IPS-20b (cell line): Measurements from ENCODE around the gene SLC25A44.

Source experiments
- H3K27ac ChIP-seq: one replicate; pipeline ENCODE4 v1.5.1; 2013; ENCODE audit warnings: low read length
- H3K27me3 ChIP-seq: 2 replicates; pipeline ENCODE4 v1.6.1; 2013; ENCODE audit warnings: mild to moderate bottlenecking, low read length, inconsistent platforms; ENCODE audit not compliant: insufficient read depth
- H3K36me3 ChIP-seq: 2 replicates; pipeline ENCODE4 v1.6.1; 2013; ENCODE audit warnings: low read depth, mild to moderate bottlenecking, inconsistent platforms, low read length, moderate library complexity; ENCODE audit not compliant: insufficient read depth
- H3K4me1 ChIP-seq: 2 replicates; pipeline ENCODE4 v1.6.1; 2013; ENCODE audit warnings: mild to moderate bottlenecking, control low read depth, inconsistent platforms, low read length, moderate library complexity; ENCODE audit not compliant: insufficient read depth
- H3K4me3 ChIP-seq: 2 replicates; pipeline ENCODE4 v1.5.1; 2013; ENCODE audit warnings: mild to moderate bottlenecking, low read length, inconsistent platforms
- H3K9ac ChIP-seq: 2 replicates; pipeline ENCODE4 v1.6.1; 2013; ENCODE audit warnings: low read depth, mild to moderate bottlenecking, inconsistent platforms, low read length, moderate library complexity
- H3K9me3 ChIP-seq: 2 replicates; pipeline ENCODE4 v1.6.1; 2013; ENCODE audit warnings: mild to moderate bottlenecking, low read depth, low read length, inconsistent platforms; ENCODE audit not compliant: insufficient read depth

The SLC25A44 gene

DNA sequence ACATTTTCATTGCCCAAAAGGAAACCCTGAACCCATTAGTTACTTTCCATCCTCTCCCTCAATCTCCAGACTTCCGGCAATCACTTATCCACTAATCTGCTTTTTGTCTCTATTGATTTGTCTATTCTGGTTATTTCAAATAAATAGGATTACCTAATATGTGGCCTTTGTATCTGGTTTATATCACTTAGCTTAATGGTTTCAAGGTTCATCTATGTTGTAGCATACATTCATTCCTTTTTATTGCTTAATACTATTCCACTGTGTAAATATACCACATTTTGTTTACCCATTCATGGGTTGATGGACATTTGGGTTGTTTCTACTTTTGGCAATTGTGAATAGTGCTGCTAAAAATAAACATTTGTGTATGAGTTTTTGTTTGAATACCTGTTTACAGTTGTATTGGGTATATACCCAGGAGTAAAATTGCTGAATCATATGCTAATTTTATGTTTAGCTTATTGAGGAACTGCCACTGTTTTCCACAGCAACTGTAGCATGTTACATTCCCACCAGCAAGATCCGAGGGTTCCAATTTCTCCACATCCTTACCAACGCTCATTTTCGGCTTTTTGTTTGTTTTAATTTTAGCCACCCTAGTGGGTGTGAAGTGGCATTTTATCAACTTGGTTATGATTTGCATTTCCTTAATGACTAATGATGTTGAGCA lies 2.5 kb upstream of the SLC25A44 start:
- Histone ChIP-seq H3K9ac (no peak overlapping the region), H3K27ac (no peak overlapping the region), H3K4me1 (peaks cover 8% of the 10 kb centered on the region), H3K27me3 (no peaks in the 10 kb centered on the region), H3K4me3 (no peak overlapping the region), H3K9me3 (peaks cover 10% of the 10 kb centered on the region; the same call in 1 of the 2 replicates), H3K36me3 (peaks cover 7% of the 10 kb centered on the region; the same call in 1 of the 2 replicates)

- peaks cover 14% of the 10 kb centered on the region; the same call in 1 of the 2 replicates for H3K36me3 ChIP-seq
- H3K4me3 ChIP-seq, result peak overlapping the region; percentile 42; the same call in 1 of the 2 replicates
- H3K4me1 ChIP-seq, result peaks cover 8% of the 10 kb centered on the region
- peak overlapping the region; percentile 59 for H3K27ac ChIP-seq
- H3K27me3 ChIP-seq, result no peaks in the 10 kb centered on the region
- H3K9ac ChIP-seq, result peak overlapping the region; percentile 65; the same call in 1 of the 2 replicates
- H3K9me3 ChIP-seq, result peaks cover 7% of the 10 kb centered on the region; the same call in 1 of the 2 replicates
Observed at GRCh38 chr1:156193208-156193487, 756 bp upstream of the SLC25A44 start.

- H3K9ac ChIP-seq, result peak overlapping the region; percentile 70; the same call in 1 of the 2 replicates
- peak overlapping the region; percentile 85 for H3K4me3 ChIP-seq
- peaks cover 14% of the 10 kb centered on the region; the same call in 1 of the 2 replicates for H3K36me3 ChIP-seq
- H3K9me3 ChIP-seq, result peaks cover under 1% of the 10 kb centered on the region; the same call in 1 of the 2 replicates
- H3K27ac ChIP-seq, result no peak overlapping the region
- H3K4me1 ChIP-seq, result peaks cover 8% of the 10 kb centered on the region
- H3K27me3 ChIP-seq, result no peaks in the 10 kb centered on the region
Observed at GRCh38 chr1:156194300-156194652, 372 bp downstream of the SLC25A44 start.

- Histone ChIP-seq H3K4me3 (no peak overlapping the region), H3K27ac (no peak overlapping the region), H3K9me3 (no peaks in the 10 kb centered on the region), H3K27me3 (no peaks in the 10 kb centered on the region), H3K36me3 (peaks cover 27% of the 10 kb centered on the region), H3K9ac (peak overlapping the region; percentile 47; the same call in 1 of the 2 replicates), H3K4me1 (peaks cover 8% of the 10 kb centered on the region)
Observed at GRCh38 chr1:156195853-156196252, 1.9 kb downstream of the SLC25A44 start.

GRCh38 chr1:156196445-156196844 lies 2.5 kb downstream of the SLC25A44 start:
- Histone ChIP-seq H3K36me3 (peaks cover 27% of the 10 kb centered on the region), H3K27ac (no peak overlapping the region), H3K9ac (peak overlapping the region; percentile 47; the same call in 1 of the 2 replicates), H3K27me3 (no peaks in the 10 kb centered on the region), H3K4me1 (peaks cover 8% of the 10 kb centered on the region), H3K4me3 (no peak overlapping the region), H3K9me3 (no peaks in the 10 kb centered on the region)

GRCh38 chr1:156198831-156199349 lies 5.0 kb downstream of the SLC25A44 start:
- Histone ChIP-seq H3K27ac (no peak overlapping the region), H3K4me1 (peaks cover 8% of the 10 kb centered on the region), H3K9me3 (no peaks in the 10 kb centered on the region), H3K4me3 (no peak overlapping the region), H3K36me3 (peaks cover 39% of the 10 kb centered on the region), H3K27me3 (no peaks in the 10 kb centered on the region), H3K9ac (no peak overlapping the region)

- H3K9me3 ChIP-seq, result no peaks in the 10 kb centered on the region
- no peak overlapping the region for H3K9ac ChIP-seq
- peaks cover 39% of the 10 kb centered on the region for H3K36me3 ChIP-seq
- H3K4me3 ChIP-seq, result no peak overlapping the region
- H3K27me3 ChIP-seq, result no peaks in the 10 kb centered on the region
- H3K27ac ChIP-seq, result no peak overlapping the region
- peaks cover 4% of the 10 kb centered on the region; the same call in 1 of the 2 replicates for H3K4me1 ChIP-seq
Observed at GRCh38 chr1:156200044-156200443, 6.1 kb downstream of the SLC25A44 start.

- H3K4me3 ChIP-seq, result no peak overlapping the region
Observed at GRCh38 chr1:156203331-156203730, 9.4 kb downstream of the SLC25A44 start.

DNA sequence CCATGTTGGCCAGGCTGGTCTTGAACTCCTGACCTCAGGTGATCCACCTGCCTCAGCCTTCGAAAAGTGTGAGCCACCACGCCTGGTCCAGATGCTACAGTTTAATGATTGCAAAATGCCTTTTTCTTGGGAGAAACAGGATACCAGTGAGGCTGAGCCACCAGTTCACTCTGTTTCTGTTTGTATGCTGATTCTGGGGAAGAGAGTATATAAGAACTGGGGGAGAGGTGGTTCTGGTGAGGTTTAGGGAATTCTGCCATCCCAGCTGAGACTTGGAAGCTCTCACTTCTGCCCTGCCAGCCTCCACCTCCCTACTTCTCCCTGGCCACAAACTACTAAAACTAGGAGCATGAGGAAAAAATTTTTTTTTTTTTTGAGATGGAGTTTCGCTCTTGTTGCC lies 10.8 kb downstream of the SLC25A44 start:
- no peaks in the 10 kb centered on the region for H3K9me3 ChIP-seq
- peaks cover 49% of the 10 kb centered on the region for H3K36me3 ChIP-seq
- H3K4me1 ChIP-seq, result peaks cover 6% of the 10 kb centered on the region; the same call in 1 of the 2 replicates
- H3K9ac ChIP-seq, result no peak overlapping the region
- no peaks in the 10 kb centered on the region for H3K27me3 ChIP-seq
- no peak overlapping the region for H3K27ac ChIP-seq
- H3K4me3 ChIP-seq, result no peak overlapping the region

More at GRCh38 chr1:156203331-156203730, 9.4 kb downstream of the SLC25A44 start:
- Histone ChIP-seq H3K4me1 (peaks cover under 1% of the 10 kb centered on the region; the same call in 1 of the 2 replicates), H3K9me3 (no peaks in the 10 kb centered on the region), H3K27me3 (no peaks in the 10 kb centered on the region), H3K27ac (no peak overlapping the region), H3K36me3 (peaks cover 46% of the 10 kb centered on the region), H3K9ac (no peak overlapping the region)

GRCh38 chr1:156211243-156211642 lies 17.3 kb downstream of the SLC25A44 start:
- Histone ChIP-seq H3K27me3 (no peaks in the 10 kb centered on the region), H3K4me3 (no peak overlapping the region), H3K36me3 (peaks cover 42% of the 10 kb centered on the region), H3K27ac (no peak overlapping the region), H3K9ac (no peak overlapping the region), H3K9me3 (no peaks in the 10 kb centered on the region), H3K4me1 (peaks cover 11% of the 10 kb centered on the region; the same call in 1 of the 2 replicates)

- H3K9me3 ChIP-seq, result no peaks in the 10 kb centered on the region
- peaks cover 11% of the 10 kb centered on the region; the same call in 1 of the 2 replicates for H3K4me1 ChIP-seq
- no peaks in the 10 kb centered on the region for H3K27me3 ChIP-seq
- H3K27ac ChIP-seq, result peak overlapping the region; percentile 99
- H3K36me3 ChIP-seq, result peaks cover 36% of the 10 kb centered on the region
- H3K4me3 ChIP-seq, result peak overlapping the region; percentile 94
- peak overlapping the region; percentile 98; the same call in 1 of the 2 replicates for H3K9ac ChIP-seq
Observed at GRCh38 chr1:156212130-156212529, 18.2 kb downstream of the SLC25A44 start.
